Mammary epithelial cell (primary cell): ENCODE measurements around the gene GDPD5.

Experiments used
- EZH2 ChIP-seq: IDR thresholded peaks from 2 replicates; pipeline ENCODE4 v1.6.1; 2012; ENCODE audit warnings: low read length, inconsistent platforms, borderline replicate concordance
- TF ChIP-seq, protein P1 (sequence below), 2 donors: IDR thresholded peaks in 1 of 2; conservative IDR thresholded peaks in 1 of 2; 2 replicates each; pipeline ENCODE4 v1.5.1; 2011 to 2012; ENCODE audit warnings: inconsistent platforms in 2 of 2, low read length in 2 of 2, mild to moderate bottlenecking in 2 of 2, control low read depth in 1 of 2, low read depth in 1 of 2; ENCODE audit not compliant: insufficient read depth in 1 of 2; ENCODE audit errors: extremely low read depth in 1 of 2

DNA sequence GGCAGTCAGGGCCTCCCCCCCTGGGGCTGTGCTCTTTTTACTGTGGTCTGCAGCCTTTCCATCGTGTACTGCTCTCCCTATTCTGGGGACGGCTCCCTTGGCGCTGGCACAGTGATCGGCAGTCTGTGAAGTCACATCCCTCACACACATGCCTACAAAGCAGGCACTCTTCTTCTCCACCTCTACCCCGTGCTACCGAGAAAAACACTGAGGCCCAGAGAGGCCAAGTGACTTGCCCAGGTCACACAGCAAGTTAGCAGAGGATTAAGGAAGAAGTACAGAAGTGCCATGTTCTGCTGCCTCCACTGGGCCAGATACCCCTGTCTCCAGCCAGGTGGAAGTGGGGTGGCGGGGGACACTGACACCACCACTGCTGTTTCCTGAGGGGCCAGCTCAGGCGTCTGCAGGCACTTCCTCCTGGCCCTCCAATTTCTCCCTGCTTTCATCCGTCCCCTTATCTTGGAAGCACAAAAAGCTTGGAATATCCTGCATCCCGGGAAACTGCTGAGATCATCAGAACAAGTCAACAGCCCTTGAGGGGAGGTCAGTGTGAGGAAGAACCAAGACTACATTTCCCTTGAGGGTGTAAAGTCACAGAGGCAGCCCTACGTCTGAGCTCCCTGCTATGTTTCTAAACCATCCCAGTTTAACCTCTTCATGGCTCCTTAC lies 62.5 kb downstream of the GDPD5 start:
- TF ChIP-seq, protein P1, sequence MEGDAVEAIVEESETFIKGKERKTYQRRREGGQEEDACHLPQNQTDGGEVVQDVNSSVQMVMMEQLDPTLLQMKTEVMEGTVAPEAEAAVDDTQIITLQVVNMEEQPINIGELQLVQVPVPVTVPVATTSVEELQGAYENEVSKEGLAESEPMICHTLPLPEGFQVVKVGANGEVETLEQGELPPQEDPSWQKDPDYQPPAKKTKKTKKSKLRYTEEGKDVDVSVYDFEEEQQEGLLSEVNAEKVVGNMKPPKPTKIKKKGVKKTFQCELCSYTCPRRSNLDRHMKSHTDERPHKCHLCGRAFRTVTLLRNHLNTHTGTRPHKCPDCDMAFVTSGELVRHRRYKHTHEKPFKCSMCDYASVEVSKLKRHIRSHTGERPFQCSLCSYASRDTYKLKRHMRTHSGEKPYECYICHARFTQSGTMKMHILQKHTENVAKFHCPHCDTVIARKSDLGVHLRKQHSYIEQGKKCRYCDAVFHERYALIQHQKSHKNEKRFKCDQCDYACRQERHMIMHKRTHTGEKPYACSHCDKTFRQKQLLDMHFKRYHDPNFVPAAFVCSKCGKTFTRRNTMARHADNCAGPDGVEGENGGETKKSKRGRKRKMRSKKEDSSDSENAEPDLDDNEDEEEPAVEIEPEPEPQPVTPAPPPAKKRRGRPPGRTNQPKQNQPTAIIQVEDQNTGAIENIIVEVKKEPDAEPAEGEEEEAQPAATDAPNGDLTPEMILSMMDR (conservative IDR thresholded peaks at IDR 0.05 in 1 of 2, IDR thresholded peaks at IDR 0.05 in 1 of 2; ENCODE audit: extremely low read depth in 1 of 2, insufficient read depth in 1 of 2, low read depth in 1 of 2, low read length in 2 of 2): no peak
- no peak for TF ChIP-seq EZH2
